ENCODE results near the gene SPARC.

DNA sequence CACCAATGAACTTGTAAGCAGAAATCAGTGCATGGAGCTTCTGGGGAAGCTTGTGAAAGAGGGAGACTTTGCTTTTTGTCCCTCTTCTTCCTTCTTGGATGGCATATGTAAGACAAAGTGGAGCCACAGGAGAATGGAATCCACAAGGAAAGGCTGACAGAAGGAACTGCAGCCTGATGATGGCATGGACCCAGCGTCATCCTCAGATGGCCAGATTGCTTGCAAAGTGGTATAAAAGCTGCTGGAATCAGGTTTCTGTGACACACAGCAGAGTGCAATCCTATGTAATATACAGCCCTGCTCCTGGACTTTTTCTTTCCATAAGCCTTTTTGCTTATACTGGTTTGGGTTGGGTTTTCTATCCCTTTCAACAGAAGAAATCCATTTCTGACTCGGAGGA is 31.4 kb upstream of the SPARC start:
- no peak for TF ChIP-seq POLR2A (IDR thresholded peaks at IDR 0.05)
- no peak for TF ChIP-seq POLR2AphosphoS5 (IDR thresholded peaks at IDR 0.05)

Data from spleen (tissue), 3 donors.